ENCODE data around the gene FIBCD1.

GRCh38 chr9:130858739-130859705, 80.0 kb downstream of the FIBCD1 start:
- TF ChIP-seq, protein P1, sequence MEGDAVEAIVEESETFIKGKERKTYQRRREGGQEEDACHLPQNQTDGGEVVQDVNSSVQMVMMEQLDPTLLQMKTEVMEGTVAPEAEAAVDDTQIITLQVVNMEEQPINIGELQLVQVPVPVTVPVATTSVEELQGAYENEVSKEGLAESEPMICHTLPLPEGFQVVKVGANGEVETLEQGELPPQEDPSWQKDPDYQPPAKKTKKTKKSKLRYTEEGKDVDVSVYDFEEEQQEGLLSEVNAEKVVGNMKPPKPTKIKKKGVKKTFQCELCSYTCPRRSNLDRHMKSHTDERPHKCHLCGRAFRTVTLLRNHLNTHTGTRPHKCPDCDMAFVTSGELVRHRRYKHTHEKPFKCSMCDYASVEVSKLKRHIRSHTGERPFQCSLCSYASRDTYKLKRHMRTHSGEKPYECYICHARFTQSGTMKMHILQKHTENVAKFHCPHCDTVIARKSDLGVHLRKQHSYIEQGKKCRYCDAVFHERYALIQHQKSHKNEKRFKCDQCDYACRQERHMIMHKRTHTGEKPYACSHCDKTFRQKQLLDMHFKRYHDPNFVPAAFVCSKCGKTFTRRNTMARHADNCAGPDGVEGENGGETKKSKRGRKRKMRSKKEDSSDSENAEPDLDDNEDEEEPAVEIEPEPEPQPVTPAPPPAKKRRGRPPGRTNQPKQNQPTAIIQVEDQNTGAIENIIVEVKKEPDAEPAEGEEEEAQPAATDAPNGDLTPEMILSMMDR (IDR thresholded peaks at IDR 0.05), result no peak
- no peak for TF ChIP-seq POLR2A (IDR thresholded peaks at IDR 0.05)
